HUES6 (cell line): ENCODE results near the gene WIPI1.

Experiments used
- H3K27ac ChIP-seq: 2 replicates; pipeline ENCODE4 v1.7.0; 2013; ENCODE audit warnings: low read depth, mild to moderate bottlenecking, low read length, inconsistent platforms
- H3K27me3 ChIP-seq: 2 replicates; pipeline ENCODE4 v1.6.1; 2013; ENCODE audit warnings: low read length; ENCODE audit not compliant: control insufficient read depth, insufficient read depth
- H3K36me3 ChIP-seq: 2 replicates; pipeline ENCODE4 v1.6.1; 2013; ENCODE audit warnings: low read length; ENCODE audit not compliant: control insufficient read depth, insufficient read depth
- H3K4me1 ChIP-seq: 2 replicates; pipeline ENCODE4 v1.6.1; 2013; ENCODE audit warnings: low read length; ENCODE audit not compliant: control insufficient read depth, insufficient read depth
- H3K4me3 ChIP-seq: 2 replicates; pipeline ENCODE4 v1.5.1; 2013; ENCODE audit warnings: low read depth, low read length
- H3K9ac ChIP-seq: one replicate; pipeline ENCODE4 v1.6.1; 2013; ENCODE audit warnings: mild to moderate bottlenecking, low read length
- H3K9me3 ChIP-seq: 2 replicates; pipeline ENCODE4 v1.6.1; 2013; ENCODE audit warnings: low read depth, low read length; ENCODE audit not compliant: control insufficient read depth, insufficient read depth

Gene WIPI1

GRCh38 chr17:68451670-68452354 lies 5.5 kb downstream of the WIPI1 start:
- Histone ChIP-seq H3K4me1 (peaks cover 9% of the 10 kb centered on the region), H3K27me3 (no peaks in the 10 kb centered on the region), H3K36me3 (peaks cover 25% of the 10 kb centered on the region), H3K9me3 (no peaks in the 10 kb centered on the region), H3K27ac (no peak overlapping the region), H3K4me3 (no peak overlapping the region), H3K9ac (no peak overlapping the region)

- H3K4me1 ChIP-seq: peaks cover 1% of the 10 kb centered on the region; the same call in 1 of the 2 replicates
- peaks cover 30% of the 10 kb centered on the region for H3K36me3 ChIP-seq
- H3K9me3 ChIP-seq: no peaks in the 10 kb centered on the region
- H3K9ac ChIP-seq: no peak overlapping the region
- H3K4me3 ChIP-seq: no peak overlapping the region
- no peaks in the 10 kb centered on the region for H3K27me3 ChIP-seq
- H3K27ac ChIP-seq: no peak overlapping the region
Observed at GRCh38 chr17:68450801-68451200, 6.5 kb downstream of the WIPI1 start.

- Histone ChIP-seq H3K27ac (no peak overlapping the region), H3K27me3 (no peaks in the 10 kb centered on the region), H3K4me3 (no peak overlapping the region), H3K9me3 (no peaks in the 10 kb centered on the region), H3K4me1 (no peaks in the 10 kb centered on the region), H3K36me3 (peaks cover 30% of the 10 kb centered on the region), H3K9ac (no peak overlapping the region)
Observed at GRCh38 chr17:68450391-68450790, 6.9 kb downstream of the WIPI1 start.

GRCh38 chr17:68449021-68449739 lies 8.1 kb downstream of the WIPI1 start:
- H3K9me3 ChIP-seq: no peaks in the 10 kb centered on the region
- H3K27me3 ChIP-seq: no peaks in the 10 kb centered on the region
- H3K27ac ChIP-seq: no peak overlapping the region
- no peaks in the 10 kb centered on the region for H3K4me1 ChIP-seq
- peaks cover 30% of the 10 kb centered on the region for H3K36me3 ChIP-seq
- H3K9ac ChIP-seq: no peak overlapping the region
- no peak overlapping the region for H3K4me3 ChIP-seq

- H3K9me3 ChIP-seq: no peaks in the 10 kb centered on the region
- H3K27ac ChIP-seq: no peak overlapping the region
- peaks cover 36% of the 10 kb centered on the region for H3K36me3 ChIP-seq
- H3K4me3 ChIP-seq: no peak overlapping the region
- H3K4me1 ChIP-seq: no peaks in the 10 kb centered on the region
- H3K27me3 ChIP-seq: no peaks in the 10 kb centered on the region
- H3K9ac ChIP-seq: no peak overlapping the region
Observed at GRCh38 chr17:68446626-68447041, 10.7 kb downstream of the WIPI1 start.

GRCh38 chr17:68445671-68446070 lies 11.6 kb downstream of the WIPI1 start:
- Histone ChIP-seq H3K36me3 (peaks cover 34% of the 10 kb centered on the region), H3K27ac (no peak overlapping the region), H3K9ac (no peak overlapping the region), H3K4me3 (no peak overlapping the region), H3K4me1 (peaks cover 6% of the 10 kb centered on the region; the same call in 1 of the 2 replicates), H3K27me3 (no peaks in the 10 kb centered on the region), H3K9me3 (no peaks in the 10 kb centered on the region)

- peaks cover 21% of the 10 kb centered on the region for H3K36me3 ChIP-seq
Observed at GRCh38 chr17:68443972-68444464, 13.3 kb downstream of the WIPI1 start.

GRCh38 chr17:68441070-68441770 lies 16.1 kb downstream of the WIPI1 start:
- Histone ChIP-seq H3K36me3 (peaks cover 9% of the 10 kb centered on the region), H3K27me3 (no peaks in the 10 kb centered on the region), H3K4me1 (peaks cover 21% of the 10 kb centered on the region; the same call in 1 of the 2 replicates), H3K9ac (no peak overlapping the region), H3K27ac (no peak overlapping the region), H3K4me3 (no peak overlapping the region), H3K9me3 (no peaks in the 10 kb centered on the region)

More at GRCh38 chr17:68443972-68444464, 13.3 kb downstream of the WIPI1 start:
- Histone ChIP-seq H3K4me1 (peaks cover 13% of the 10 kb centered on the region; the same call in 1 of the 2 replicates), H3K27me3 (no peaks in the 10 kb centered on the region), H3K9me3 (no peaks in the 10 kb centered on the region), H3K27ac (no peak overlapping the region), H3K9ac (no peak overlapping the region), H3K4me3 (no peak overlapping the region)

GRCh38 chr17:68440526-68440925 lies 16.8 kb downstream of the WIPI1 start:
- Histone ChIP-seq H3K4me3 (no peak overlapping the region), H3K36me3 (peaks cover 12% of the 10 kb centered on the region), H3K9ac (no peak overlapping the region), H3K4me1 (peaks cover 23% of the 10 kb centered on the region; the same call in 1 of the 2 replicates), H3K27ac (no peak overlapping the region), H3K9me3 (no peaks in the 10 kb centered on the region), H3K27me3 (no peaks in the 10 kb centered on the region)

- H3K27ac ChIP-seq: no peak overlapping the region
- H3K4me1 ChIP-seq: peaks cover 23% of the 10 kb centered on the region; the same call in 1 of the 2 replicates
Observed at GRCh38 chr17:68439656-68440290, 17.5 kb downstream of the WIPI1 start.

More at GRCh38 chr17:68439656-68440290, 17.5 kb downstream of the WIPI1 start:
- no peak overlapping the region for H3K9ac ChIP-seq
- no peaks in the 10 kb centered on the region for H3K9me3 ChIP-seq
- H3K27me3 ChIP-seq: no peaks in the 10 kb centered on the region
- H3K4me3 ChIP-seq: no peak overlapping the region
- H3K36me3 ChIP-seq: peaks cover 17% of the 10 kb centered on the region
